Inflammatory macrophage (primary cell): ENCODE results near the gene KCNV2.
A peak's percentile ranks its signal among the peaks of the same experiment; 100 is the strongest.

ENCODE experiments used
- DNase-seq, 2 donors: peaks; one replicate each; pipeline ENCODE4 v3.0.0-alpha.2; 2020 to 2022

KCNV2 gene

GRCh38 chr9:2722715-2723114 lies 5.4 kb downstream of the KCNV2 start:
- no peak for DNase-seq

- DNase-seq = no peak
Measured at GRCh38 chr9:2723376-2724065, 6.2 kb downstream of the KCNV2 start.

GRCh38 chr9:2725126-2725525 lies 7.8 kb downstream of the KCNV2 start:
- DNase-seq = no peak

- DNase-seq = no peak
Measured at GRCh38 chr9:2725898-2726649, 8.8 kb downstream of the KCNV2 start.

GRCh38 chr9:2726650-2727340 lies 9.5 kb downstream of the KCNV2 start:
- DNase-seq = no peak

DNA sequence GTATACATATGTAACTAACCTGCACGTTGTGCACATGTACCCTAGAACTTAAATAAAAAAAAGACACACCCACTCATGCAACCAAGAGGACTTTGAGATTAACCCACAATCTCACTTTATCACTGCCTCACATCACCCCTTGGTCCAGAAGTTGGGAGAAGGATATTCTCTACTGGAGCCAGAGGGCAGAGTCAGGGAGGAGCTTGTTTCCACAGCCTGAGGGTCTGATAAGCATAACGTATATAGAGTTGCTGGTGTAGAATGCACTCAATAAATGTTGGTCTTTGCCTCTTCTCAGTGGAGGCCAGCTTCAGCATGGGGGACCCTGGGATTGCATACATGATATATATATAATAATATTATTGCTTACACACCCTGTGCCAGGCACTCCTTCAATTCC lies 10.1 kb downstream of the KCNV2 start:
- DNase-seq = no peak

DNA sequence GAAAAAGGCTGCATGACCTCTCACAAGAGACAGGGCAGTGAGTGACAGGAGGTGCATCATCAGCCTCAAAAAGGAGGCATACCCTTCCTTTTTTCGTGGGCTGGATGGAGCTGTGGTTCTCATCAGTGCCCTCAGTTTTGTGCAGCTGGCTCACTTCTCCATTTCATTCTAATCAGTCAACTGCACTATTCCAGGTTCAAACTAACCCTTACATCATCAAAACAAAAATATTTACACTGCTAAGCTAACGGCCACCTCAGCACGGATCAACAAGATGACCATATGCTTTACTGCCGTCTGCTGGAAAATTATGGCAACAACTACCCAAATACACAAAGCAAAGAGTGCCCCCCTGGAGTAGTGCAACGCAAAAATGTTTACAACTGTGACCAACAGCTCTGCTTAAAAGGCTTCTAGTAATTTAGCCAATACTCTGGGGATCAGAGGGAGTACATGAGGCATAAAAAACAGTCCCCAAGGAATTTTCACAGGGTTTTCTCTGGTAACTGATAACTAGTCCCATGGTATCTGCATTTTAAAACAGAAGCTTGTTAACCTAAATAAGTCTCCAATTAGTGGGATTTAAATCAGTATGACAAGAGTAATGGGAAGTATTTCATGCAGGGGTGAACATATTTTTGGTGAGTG lies 10.8 kb downstream of the KCNV2 start:
- DNase-seq = peak; percentile 14 to 19

DNA sequence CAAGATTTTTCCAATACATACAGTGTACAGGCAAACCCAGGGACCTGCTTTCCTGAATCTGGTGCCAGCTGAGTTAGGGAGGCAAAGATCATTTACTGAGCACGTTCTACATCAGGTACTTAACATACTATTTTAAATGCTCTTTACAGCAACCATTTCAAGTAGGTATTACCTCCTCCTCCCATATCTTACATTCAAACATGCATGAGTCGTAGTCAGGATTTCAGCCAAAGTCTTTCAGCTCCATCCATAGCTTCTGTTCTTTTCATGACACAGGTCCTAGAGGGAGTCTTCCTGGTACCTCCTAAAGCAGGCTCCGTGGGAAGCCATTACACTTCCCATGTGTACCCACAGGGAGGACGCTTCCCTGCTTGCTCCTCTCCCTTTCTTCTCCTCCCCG lies 11.7 kb downstream of the KCNV2 start:
- no peak for DNase-seq

DNA sequence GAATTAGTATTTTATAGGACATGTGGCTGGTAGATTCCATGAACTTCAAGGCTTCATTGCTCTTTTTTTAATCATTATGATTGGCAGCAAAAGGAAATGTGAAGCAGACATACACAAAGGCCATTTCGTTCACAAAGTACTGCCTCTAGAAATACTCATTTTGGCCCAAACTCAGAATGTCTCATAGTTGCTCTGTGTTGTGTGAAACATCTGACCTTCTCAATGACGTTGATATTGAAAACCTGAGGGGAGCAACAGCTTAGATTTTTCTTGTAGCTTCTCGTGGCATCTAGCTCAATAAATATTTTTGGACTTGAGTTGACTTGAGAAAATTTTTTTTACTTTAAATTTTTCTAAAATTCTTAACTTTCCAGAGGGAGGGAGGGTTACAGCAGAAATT lies 12.4 kb downstream of the KCNV2 start:
- no peak for DNase-seq

DNA sequence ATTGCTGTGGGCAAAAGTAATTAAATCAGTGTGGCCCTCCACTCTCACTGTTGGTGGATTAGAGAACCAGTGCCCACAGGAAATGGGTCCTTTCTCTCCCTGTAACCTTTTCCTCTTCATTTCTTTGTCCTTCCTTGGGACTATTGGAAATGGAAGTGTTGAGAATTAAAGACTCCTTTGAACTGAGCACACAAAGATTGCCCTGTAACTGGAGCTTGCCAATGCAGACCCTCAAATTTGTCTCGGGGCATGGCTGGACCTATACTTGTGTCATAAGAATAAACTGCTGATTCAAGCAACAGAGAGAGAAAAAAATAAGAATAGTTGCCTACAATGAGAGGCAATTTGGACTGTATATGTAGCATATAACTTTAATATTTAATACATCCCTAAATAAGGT lies 13.7 kb downstream of the KCNV2 start:
- DNase-seq = no peak

- DNase-seq = no peak
Measured at GRCh38 chr9:2732492-2732891, 15.2 kb downstream of the KCNV2 start.

DNA sequence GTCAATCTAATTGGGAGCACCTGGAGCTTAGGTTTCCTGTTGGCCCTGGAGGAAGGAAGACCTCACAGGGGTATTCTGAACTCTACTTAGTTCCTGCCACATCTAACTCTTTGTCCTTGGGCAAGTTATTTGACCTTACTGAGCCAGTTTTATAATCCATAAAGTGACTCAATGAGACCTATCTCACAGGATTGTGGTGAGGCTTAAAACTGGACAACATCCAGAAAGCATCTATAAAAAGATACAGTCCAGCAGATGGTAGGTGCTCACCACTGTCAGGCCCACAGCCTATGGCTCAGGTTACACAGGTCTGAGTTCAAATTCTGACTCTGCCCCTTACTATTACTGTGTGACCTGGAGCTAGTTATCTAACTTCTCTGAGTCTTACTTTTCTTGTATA lies 23.3 kb downstream of the KCNV2 start:
- DNase-seq = no peak

GRCh38 chr9:2741441-2742158 lies 24.3 kb downstream of the KCNV2 start:
- no peak for DNase-seq

- DNase-seq = no peak
Measured at GRCh38 chr9:2742214-2742613, 24.9 kb downstream of the KCNV2 start.

GRCh38 chr9:2743937-2744529 lies 26.7 kb downstream of the KCNV2 start:
- no peak for DNase-seq

GRCh38 chr9:2745560-2746380 lies 28.5 kb downstream of the KCNV2 start:
- no peak for DNase-seq

DNA sequence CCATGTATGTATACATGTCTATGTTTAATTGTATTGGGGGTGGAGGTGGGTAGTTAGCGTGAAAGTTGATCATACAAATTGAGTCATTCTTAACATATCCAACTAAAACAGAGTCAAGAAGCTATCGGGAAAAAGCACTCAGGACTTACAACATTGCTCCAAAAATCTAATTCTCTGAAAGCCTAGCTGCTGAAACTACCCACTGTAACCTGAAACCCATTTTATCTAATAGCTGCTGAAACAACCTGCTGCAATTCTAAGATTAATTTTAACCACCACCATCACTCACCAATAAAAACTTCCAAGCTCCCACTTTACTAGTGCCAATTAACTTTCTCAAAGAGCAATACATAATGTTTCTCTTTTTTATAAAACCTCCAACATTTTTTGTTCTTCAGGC lies 32.2 kb downstream of the KCNV2 start:
- DNase-seq = no peak

DNA sequence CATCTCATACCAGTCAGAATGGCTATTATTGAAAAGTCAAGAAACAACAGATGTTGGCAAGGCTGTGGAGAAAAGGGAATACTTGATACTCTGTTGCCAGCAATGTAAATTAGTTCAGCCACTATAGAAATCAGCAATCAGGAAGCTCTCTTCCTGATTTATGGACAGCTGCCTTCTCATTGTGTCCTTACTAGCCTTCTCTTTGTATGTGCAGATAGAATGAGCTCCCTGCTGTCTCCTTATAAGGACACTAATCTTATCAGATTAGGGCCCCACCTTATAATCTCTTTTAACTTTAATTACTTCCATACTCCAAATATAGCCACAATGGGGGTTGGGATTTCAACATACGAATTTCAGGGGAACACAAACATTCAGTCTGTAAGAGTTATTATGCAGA lies 38.0 kb downstream of the KCNV2 start:
- DNase-seq = no peak

GRCh38 chr9:2758162-2758897 lies 41.0 kb downstream of the KCNV2 start:
- no peak for DNase-seq

GRCh38 chr9:2758898-2759510 lies 41.7 kb downstream of the KCNV2 start:
- DNase-seq = no peak
